Neural cell (in vitro differentiated cells): ENCODE results near the gene ACP7.
"Not testable (repeated sequence)": the region's sequence is repeated elsewhere in the genome, so short reads cannot be mapped to it uniquely, and the experiment has no call there.

Experiments used
- CTCF ChIP-seq: fragments of 450-650 bp; IDR thresholded peaks from 2 replicates; pipeline ENCODE4 v1.5.1; 2014; ENCODE audit warnings: antibody characterized with exemption, mild to moderate bottlenecking, moderate library complexity; ENCODE audit not compliant: poor library complexity, severe bottlenecking
- EZH2 ChIP-seq: fragments of 200-600, 300-800 bp; shearing (Covaris generic), sonication (generic); IDR thresholded peaks from 2 replicates; pipeline ENCODE4 v1.6.1; 2014; ENCODE audit warnings: antibody characterized with exemption, low read length, borderline replicate concordance, mild to moderate bottlenecking; ENCODE audit not compliant: insufficient read depth, poor library complexity, severe bottlenecking
- POLR2AphosphoS5 ChIP-seq: IDR thresholded peaks from 2 replicates; pipeline ENCODE4 v1.6.1; 2012

GRCh38 chr19:39143757-39144289, 59.7 kb downstream of the ACP7 start:
- TF ChIP-seq CTCF, EZH2, POLR2AphosphoS5: not testable (repeated sequence)
